NCI-H1930 (cell line): ENCODE measurements around the gene PCDHA3.
"Not testable (repeated sequence)": the region's sequence is repeated elsewhere in the genome, so short reads cannot be mapped to it uniquely, and the experiment has no call there.

Source experiments
- DNase-seq, 2 experiments: peaks; one replicate each; lab custom pipeline; 2025; lab: John Stamatoyannopoulos, UW

The PCDHA3 gene

DNA sequence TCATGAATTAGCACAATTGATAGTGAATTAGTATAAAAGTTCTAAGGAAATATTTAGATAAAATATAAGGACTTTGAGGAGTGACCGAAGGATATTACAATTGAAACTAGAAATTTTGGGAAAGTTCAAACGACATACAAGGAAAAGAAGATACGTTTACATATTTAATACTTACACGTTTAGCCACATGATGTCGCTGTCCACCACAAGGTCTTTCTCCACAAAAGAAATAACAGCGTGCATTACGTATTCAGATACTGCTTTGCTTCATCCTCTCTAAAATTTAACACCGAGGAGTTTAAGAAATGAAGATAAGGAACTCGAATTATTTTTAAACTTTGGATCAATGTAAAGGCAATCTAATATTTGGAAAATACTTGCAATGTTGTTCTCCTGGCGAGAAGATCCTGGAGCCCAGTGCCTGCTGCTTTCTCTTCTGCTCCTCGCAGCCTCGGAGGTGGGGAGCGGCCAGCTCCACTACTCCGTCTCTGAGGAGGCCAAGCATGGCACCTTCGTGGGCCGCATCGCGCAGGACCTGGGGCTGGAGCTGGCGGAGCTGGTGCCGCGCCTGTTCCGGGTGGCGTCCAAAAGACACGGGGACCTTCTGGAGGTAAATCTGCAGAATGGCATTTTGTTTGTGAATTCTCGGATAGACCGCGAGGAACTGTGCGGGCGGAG is at the start of gene PCDHA3:
PCDHA3 (plus strand) TSS at position 242 of the 678 bp plus-strand sequence.
- DNase-seq = no peak

GRCh38 chr5:140753561-140753960 is 47.3 kb upstream of the PCDHA3 start:
- no peak for DNase-seq

DNA sequence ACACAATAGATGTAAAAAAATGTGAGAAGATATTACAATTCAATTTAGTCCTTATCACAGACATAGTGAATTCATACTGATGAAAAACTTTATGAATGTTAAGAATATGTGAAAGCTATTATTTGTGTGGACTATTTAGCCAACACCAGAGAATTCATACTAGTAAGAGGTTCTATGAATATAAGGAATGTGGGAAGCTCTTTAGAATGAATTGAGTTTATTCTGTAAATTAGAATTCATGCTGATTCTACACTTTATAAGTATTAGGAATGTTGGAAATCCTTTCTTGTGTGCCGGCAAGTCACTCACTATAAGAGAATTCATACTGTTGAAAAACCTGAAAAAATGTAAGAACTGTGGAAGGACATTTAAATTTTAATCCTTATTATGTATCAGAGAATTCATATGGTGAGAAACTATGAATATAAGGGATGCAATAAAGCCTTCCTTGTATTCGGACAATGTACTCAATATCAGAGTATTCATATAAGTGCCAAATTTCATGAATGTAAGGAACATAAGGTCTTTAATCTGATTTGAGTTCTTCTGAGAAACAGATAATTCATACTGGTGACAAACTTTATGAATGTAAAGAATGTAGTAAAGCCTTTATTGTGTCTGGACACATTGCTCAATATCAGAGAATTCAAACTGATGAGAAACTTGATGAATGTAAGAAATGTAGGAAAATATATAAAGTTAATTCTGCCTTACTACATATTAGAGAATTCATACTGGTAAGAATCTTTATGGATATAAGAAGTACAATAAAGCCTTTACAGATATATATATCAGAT is 36.5 kb upstream of the PCDHA3 start:
- no peak for DNase-seq

GRCh38 chr5:140767444-140767843 is 33.4 kb upstream of the PCDHA3 start:
- DNase-seq = no peak

GRCh38 chr5:140780512-140780911 is 20.3 kb upstream of the PCDHA3 start:
- no peak for DNase-seq

- DNase-seq = no peak
Measured at GRCh38 chr5:140785905-140786686, 14.8 kb upstream of the PCDHA3 start, which contains the start of gene PCDHA1. Gene PCDHA1 (plus strand): TSS chr5:140786140.

DNA sequence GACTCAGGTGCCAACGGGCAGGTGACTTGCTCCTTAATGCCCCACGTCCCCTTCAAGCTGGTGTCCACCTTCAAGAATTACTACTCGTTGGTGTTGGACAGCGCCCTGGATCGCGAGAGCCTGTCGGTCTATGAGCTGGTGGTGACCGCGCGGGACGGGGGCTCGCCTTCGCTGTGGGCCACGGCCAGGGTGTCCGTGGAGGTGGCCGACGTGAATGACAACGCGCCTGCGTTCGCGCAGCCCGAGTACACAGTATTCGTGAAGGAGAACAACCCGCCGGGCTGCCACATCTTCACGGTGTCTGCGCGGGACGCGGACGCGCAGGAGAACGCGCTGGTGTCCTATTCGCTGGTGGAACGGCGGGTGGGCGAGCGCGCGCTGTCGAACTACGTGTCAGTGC is 13.4 kb upstream of the PCDHA3 start:
- not testable (repeated sequence) for DNase-seq

- DNase-seq = not testable (repeated sequence)
Measured at GRCh38 chr5:140787849-140788504, 12.9 kb upstream of the PCDHA3 start.

DNA sequence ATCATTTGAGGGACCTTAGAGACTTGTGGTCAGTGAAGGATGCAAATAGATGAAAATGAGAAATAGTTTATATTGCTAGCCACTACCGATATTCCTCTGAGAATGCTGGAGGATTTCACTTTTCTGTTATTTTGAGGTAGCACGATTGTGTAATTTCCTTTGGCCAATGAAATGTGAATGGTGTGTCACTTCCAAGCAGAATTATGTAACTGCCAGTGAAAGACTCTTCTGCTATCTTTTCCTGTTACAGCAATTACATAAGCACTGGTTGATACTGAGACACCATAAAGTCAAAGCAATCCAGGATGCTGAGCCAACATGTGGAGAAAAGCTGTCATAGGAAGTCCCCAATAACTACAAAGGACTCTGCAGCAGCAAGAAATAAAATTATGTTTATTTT is 9.8 kb upstream of the PCDHA3 start:
- DNase-seq = no peak

GRCh38 chr5:140794595-140795258 is 6.1 kb upstream of the PCDHA3 start, which contains the start of gene PCDHA2:
Gene PCDHA2 (plus strand): TSS chr5:140794852.
- DNase-seq = peak; percentile 37 to 42

- peak; percentile 36 to 53 for DNase-seq
Measured at GRCh38 chr5:140795259-140795641, 5.6 kb upstream of the PCDHA3 start.

DNA sequence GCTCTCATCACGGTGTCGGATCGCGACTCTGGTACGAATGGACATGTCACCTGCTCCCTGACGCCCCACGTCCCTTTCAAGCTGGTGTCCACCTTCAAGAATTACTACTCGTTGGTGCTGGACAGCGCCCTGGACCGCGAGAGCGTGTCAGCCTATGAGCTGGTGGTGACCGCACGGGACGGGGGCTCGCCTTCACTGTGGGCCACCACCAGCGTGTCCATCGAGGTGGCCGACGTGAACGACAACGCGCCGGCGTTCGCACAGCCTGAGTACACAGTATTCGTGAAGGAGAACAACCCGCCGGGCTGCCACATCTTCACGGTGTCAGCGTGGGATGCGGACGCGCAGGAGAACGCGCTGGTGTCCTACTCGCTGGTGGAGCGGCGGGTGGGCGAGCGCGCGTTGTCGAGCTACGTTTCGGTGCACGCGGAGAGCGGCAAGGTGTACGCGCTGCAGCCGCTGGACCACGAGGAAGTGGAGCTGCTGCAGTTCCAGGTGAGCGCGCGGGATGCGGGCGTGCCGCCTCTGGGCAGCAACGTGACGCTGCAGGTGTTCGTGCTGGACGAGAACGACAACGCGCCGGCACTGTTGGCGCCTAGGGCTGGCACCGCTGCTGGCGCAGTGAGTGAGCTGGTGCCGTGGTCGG is 4.7 kb upstream of the PCDHA3 start:
- not testable (repeated sequence) for DNase-seq

- DNase-seq = no peak
Measured at GRCh38 chr5:140796718-140797095, 4.2 kb upstream of the PCDHA3 start.

DNA sequence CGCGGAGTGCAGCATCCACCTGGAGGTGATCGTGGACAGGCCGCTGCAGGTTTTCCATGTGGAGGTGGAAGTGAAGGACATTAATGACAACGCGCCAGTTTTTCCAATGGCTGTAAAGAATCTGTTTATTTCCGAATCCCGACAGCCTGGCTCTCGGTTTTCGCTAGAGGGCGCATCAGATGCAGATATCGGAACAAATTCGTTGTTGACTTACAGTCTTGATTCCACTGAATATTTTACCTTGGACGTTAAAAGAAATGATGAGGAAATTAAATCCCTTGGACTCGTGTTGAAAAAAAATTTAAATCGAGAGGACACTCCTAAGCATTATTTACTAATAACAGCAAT is 611 bp downstream of the PCDHA3 start:
- DNase-seq = no peak

DNA sequence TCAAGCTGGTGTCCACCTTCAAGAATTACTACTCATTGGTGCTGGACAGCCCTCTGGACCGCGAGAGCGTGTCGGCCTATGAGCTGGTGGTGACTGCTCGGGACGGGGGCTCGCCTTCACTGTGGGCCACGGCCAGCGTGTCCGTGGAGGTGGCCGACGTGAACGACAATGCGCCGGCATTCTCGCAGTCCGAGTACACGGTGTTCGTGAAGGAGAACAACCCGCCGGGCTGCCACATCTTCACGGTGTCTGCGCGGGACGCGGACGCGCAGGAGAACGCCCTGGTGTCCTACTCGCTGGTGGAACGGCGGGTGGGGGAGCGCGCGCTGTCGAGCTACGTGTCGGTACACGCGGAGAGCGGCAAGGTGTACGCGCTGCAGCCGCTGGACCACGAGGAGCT is 1.5 kb downstream of the PCDHA3 start:
- not testable (repeated sequence) for DNase-seq

DNA sequence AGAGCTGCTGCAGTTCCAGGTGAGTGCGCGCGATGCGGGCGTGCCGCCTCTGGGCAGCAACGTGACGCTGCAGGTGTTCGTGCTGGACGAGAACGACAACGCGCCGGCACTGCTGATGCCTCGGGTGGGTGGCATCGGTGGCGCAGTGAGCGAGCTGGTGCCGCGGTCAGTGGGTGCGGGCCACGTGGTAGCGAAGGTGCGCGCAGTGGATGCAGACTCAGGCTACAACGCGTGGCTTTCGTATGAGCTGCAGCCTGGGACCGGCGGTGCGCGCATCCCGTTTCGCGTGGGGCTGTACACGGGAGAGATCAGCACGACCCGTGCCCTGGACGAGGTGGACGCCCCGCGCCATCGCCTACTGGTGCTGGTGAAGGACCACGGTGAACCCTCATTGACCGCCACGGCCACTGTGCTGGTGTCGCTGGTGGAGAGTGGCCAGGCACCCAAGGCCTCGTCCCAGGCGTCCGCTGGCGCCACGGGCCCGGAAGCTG is 2.0 kb downstream of the PCDHA3 start:
- no peak for DNase-seq

DNA sequence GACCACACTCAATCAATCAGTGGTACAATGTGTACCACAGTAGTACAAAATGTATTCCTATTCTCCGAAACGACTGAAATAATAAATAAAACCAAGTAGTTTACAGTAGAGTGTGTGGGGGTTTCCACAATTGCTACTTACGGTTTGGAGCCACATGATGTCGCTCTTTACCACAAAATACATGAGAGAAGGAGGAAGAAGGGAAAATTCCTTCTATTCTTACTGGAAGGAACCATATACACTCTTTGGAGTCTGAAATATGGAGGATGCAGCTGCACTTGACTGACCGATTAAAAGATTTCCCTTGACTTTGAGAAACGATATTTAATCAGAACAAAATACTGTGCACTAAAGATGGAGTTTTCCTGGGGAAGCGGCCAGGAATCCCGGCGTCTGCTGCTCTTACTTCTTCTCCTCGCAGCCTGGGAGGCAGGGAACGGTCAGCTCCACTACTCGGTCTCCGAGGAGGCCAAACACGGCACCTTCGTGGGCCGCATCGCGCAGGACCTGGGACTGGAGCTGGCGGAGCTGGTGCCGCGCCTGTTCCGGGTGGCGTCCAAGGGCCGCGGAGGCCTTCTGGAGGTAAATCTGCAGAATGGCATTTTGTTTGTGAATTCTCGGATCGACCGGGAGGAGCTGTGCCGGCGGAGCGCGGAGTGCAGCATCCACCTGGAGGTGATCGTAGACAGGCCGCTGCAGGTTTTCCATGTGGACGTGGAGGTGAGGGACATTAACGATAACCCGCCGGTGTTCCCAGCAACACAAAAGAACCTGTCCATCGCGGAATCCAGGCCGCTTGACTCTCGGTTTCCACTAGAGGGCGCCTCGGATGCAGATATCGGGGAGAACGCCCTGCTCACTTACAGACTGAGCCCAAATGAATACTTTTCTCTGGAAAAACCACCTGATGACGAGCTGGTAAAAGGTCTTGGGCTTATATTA is 6.2 kb downstream of the PCDHA3 start, which contains the start of gene PCDHA4:
PCDHA4 (plus strand) TSS at position 235 of the 942 bp plus-strand sequence.
- DNase-seq = no peak

GRCh38 chr5:140808241-140808888 is 7.5 kb downstream of the PCDHA3 start:
- DNase-seq = not testable (repeated sequence)

DNA sequence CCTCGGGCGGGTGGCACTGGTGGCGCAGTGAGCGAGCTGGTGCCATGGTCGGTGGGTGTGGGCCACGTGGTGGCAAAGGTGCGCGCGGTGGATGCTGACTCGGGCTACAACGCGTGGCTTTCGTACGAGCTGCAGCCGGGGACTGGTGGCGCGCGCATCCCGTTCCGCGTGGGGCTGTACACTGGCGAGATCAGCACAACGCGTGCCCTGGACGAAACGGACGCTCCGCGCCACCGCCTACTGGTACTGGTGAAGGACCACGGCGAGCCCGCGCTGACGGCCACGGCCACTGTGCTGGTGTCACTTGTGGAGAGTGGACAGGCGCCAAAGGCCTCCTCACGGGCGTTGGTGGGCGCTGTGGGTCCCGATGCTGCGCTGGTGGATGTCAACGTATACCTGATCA is 8.0 kb downstream of the PCDHA3 start:
- no peak for DNase-seq
